ENCODE data around the gene HNRNPC.
"Not testable (repeated sequence)": the region's sequence is repeated elsewhere in the genome, so short reads cannot be mapped to it uniquely, and the experiment has no call there.

The HNRNPC gene

DNA sequence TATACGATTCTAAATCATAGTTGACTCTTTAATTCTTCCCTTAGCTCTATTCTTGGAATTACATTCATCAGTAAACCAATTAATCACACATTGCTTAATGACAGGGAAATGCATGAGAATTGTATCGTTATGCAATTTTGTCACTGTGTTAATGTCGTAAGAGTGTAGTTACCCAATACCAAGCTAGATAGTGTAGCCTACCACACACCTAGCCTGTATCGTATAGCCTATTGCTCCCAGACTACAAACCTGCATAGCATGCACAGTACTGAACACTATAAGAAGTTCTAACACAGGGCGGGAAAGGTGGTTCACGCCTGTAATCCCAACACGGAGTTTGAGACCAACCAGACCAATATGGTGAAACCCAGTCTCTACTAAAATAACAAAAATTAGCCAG, 24.7 kb downstream of the HNRNPC start:
- DNase-seq, result no peak

GRCh38 chr14:21241218-21241819, 27.9 kb downstream of the HNRNPC start:
- DNase-seq, result peak in 1 of 3 experiments; percentile 32

DNA sequence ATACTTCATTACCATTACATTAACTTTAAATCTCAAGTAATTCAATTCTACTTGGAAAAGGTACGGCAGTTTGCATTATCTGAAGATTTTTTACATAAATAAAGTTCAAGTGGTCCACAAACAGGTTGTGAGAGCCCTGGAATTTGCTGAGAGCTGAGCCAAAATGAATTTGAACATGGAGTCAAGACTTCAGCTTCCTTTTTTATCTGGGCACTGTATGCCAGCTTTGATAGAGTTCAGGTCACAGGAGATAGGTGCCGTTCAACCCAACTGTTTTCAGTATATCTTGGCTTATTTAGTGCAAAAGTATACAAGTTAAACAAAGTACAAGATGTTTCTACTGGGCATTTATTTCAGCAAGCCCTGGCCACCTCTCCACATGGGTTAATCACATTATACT, 28.8 kb downstream of the HNRNPC start:
- no peak for DNase-seq

- no peak for DNase-seq
These were observed 30.3 kb downstream of the HNRNPC start for GRCh38 chr14:21238823-21239518.

- DNase-seq, result no peak
These were observed 32.1 kb downstream of the HNRNPC start for GRCh38 chr14:21236948-21237797.

- peak in 1 of 3 experiments; percentile 8 for DNase-seq
These were observed 35.1 kb downstream of the HNRNPC start for GRCh38 chr14:21234112-21234511.

- no peak for DNase-seq
These were observed 35.7 kb downstream of the HNRNPC start for GRCh38 chr14:21233457-21234076.

- no peak for DNase-seq
These were observed 38.1 kb downstream of the HNRNPC start for GRCh38 chr14:21231020-21231652.

DNA sequence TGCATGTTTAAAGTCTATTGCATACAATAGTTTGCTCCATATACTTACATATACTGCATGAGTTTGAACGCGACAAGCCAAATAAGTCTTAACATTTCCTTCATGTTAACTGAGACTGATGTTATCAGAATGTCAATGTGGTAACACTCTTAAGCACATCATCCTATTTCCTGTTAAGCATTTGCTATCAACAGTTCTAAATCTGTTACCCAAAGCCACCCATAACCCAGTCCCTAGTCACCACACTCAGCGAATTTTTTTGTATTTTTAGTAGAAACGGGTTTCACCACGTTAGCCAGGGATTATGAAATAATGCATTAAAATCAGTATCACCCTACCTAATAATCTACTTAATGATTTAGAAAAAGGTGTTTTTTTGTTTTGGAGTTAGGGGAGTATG, 39.4 kb downstream of the HNRNPC start:
- no peak for DNase-seq

DNA sequence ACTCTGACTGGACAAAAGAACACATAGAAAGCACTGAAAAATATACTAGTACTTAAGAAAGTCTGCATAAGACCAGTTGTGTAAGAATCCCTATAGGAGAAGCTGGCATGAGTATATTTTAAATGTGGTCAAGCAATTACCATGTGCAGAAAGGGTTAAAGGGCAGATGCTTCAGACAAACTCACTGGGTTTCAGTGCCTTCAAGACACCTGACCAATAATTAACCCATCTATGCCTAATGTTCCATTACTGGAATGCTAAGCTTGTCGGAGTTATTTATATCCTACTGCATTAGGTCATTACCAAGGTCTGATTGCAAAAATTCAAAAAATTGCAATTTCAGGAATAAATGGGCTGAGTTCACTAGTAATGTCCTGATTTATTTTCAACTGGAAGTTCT, 41.3 kb downstream of the HNRNPC start:
- no peak for DNase-seq

- no peak for DNase-seq
These were observed 42.1 kb downstream of the HNRNPC start for GRCh38 chr14:21227150-21227549.

DNA sequence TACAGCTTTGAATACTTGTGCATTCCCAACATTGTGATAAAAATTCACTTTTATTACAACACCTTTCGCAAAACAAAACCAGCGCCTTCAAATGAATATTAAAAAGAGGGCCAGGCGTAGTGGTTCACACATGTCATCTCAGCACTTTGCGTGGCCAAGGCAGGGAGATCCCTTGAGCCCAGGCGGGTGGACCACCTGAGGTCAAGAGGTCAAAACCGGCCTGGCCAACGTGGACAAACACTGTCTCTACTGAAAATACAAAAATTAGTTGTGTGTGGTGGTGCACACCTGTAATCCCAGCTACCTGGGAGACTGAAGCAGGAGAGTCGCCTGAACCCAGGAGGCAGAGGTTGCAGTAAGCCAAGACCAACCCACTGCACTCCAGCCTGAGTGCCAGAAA, 42.8 kb downstream of the HNRNPC start:
- no peak for DNase-seq

- not testable (repeated sequence) for DNase-seq
These were observed 44.1 kb downstream of the HNRNPC start for GRCh38 chr14:21225164-21225563.

DNA sequence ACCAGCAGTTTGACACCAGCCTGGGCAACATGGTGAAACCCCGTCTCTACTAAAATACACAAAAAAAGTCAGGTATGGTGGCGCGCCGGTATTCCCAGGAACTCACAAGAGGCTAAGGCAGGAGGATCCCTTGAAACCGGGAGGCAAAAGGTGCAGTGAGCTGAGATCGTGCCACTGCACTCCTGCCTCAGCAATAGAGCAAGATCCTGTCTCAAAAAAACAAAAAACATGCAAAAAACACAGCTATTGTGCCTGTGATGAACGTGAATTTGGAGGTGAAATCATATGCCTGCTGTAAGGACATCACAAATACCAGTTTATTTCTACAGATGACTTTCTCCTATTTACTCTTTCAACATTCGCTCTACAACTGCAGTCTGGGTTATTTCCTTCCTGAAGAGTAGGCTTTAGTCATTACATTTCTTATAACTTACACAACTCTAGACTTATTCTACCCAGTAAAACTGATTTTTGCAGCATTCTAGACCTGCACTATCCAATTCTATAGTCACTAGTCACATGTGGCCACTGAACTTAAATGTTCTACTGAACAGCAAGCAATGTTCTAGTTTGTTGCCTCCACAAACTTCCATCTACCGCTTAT, 48.3 kb downstream of the HNRNPC start:
- DNase-seq, result no peak

DNA sequence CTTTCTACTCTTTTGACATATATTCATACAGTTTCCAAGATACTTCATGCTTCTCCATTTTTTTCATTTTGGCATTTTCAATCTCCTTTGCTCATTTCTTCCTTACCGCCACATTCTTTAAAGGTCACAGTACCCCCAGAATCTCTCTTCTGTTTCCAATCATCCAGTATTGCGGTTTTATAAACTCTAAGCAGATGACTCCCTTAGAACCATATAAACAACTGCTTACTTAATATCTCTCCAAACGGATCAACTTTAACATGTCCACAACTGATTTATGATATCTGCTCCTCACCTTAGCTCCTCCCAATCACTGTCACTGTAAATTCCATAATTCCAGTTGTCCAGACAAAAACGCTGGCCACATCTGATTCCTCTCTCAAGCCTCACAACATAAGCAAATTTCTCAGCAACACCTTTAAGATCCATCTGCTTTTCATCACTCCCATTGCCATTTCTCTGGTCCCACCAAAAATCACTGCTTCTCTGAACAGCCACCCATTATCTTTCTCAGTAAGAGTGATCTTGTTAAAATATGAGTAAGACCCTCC, 49.6 kb downstream of the HNRNPC start:
- no peak for DNase-seq

DNA sequence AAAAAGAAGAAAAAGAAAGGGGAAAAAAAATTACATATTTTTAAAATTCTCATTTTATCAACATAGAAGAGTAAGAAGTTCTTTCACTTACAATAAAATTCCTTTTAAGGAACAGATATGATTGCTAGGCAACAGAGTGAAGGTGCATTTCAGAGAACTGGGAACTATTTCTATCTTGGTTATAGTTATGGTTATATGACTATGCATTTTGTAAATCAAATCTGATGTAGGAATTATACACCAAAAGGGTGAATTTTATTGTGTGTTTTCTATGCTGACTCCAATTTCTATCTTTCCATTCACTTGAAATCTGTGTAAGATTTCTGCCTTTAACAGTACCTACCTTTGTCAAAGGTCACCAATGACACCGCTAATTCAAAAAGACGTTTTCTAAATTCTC, 50.1 kb downstream of the HNRNPC start:
- no peak for DNase-seq

DNA sequence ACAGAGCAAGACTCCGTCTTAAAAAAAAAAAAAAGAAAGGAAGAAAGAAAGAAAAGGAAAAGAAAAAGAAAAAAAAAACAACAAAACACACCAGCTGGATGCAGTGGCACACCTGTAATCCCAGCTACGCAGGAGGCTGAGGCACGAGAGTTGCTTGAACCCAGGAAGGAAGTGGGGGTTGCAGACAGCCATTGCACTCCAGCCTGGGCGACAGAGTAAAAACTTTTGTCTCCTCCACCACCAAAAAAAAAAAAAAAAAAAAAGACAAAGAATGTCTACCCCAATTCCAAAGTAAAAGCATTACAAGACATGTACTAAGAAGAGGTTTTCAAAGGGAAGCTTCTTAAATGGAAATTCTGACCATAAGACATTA, 53.4 kb downstream of the HNRNPC start:
- no peak for DNase-seq

DNA sequence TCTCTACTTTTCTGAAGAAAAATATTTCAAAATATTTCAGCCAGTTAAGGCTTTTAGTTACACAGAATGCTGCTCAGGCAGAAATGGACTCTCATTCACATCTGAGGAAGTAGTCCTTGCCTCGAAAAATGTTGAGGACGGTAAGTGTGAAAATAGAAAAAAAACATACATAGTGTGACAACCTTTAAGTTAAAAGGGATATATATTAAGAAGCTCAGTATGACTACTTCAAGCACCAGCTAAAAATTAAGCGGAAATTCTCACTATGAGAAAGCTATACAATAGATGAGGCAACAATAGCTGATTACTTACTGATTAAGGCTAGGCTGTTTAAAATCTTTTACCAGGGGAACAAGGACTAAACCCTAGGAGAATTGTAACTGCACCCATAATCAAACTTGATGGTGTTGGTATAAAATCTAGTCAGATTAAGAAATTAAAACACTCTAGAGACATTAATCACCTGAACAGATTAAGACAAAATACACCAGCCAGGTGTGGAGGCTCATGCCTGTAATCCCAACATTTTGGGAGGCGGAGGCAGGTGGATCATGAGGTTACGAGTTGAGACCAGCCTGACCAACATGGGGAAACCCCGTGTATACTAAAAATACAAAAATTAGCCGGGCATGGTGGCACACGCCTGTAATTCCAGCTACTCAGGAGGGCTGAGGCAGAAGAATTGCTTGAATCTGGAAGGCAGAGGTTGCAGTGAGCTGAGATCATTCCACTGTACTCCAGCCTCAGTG, 53.9 kb downstream of the HNRNPC start:
- no peak for DNase-seq

GRCh38 chr14:21213652-21214051, 55.6 kb downstream of the HNRNPC start:
- DNase-seq, result no peak

DNA sequence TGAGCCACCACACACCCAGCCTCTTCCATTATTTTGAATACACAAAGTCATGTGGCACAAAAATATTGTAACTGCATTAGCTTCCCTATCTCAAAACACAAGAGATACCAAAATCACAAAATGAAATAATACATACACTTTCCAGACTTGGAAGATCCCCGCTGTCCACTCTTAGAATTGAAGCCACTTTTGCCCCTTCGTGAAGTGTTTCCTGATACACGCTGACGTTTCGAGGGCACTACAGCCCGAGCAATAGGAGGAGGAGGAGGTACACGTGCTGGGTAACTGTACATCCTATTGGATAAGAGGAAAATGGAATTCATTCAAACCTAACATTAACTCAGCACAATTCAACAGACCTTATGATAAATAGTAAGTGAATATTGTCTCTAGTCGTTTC, 56.4 kb downstream of the HNRNPC start:
- DNase-seq, result not testable (repeated sequence)

GRCh38 chr14:21211509-21211908, 57.7 kb downstream of the HNRNPC start:
- DNase-seq, result no peak

DNA sequence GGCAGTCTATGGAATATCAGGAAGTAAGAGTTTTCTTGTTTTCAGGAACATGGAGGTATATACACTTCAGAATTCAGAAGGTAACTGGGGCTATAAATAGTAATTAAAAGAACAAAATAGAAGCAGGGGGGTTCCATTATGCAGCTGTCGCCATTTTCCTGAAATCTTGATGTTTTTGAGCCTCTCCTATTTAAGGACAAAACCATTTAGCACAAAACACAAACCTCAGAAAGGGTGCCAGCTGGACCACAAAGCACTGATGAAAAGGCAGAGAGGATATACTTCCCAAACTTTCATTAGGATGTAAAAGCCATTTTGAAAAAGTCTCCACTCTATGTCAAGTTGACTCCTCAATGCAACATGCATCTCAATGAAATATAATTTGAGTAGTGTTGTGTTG, 59.2 kb downstream of the HNRNPC start:
- DNase-seq, result no peak
